Tibial nerve (tissue), 4 donors: ENCODE measurements around the gene TMEM237. TPM values are rescaled to one million over a fixed set of nuclear protein-coding genes. Genes with fewer than 3 reads are reported as not detected.

ENCODE experiments used
- DNase-seq, 2 donors: peaks; one replicate each; pipeline ENCODE4 v3.0.0-alpha.2; 2019; ENCODE audit warnings: low spot score in 2 of 2
- H3K27ac ChIP-seq, 4 donors: fragments of 200-600 bp; sonication (generic) in 3 of 4; one replicate each; pipeline ENCODE4 v1.5.1; 2017 to 2019; ENCODE audit warnings: mild to moderate bottlenecking in 1 of 4
- H3K27me3 ChIP-seq, 2 donors: fragments of 200-600 bp; sonication (generic) in 1 of 2; one replicate each; pipeline versions ENCODE4 v1.5.1 to v1.6.0; 2017 to 2019
- H3K36me3 ChIP-seq, 3 donors: fragments of 200-600 bp; sonication (generic); one replicate each; pipeline ENCODE4 v1.5.1; 2018 to 2019
- H3K4me1 ChIP-seq, 4 donors: fragments of 200-600 bp; sonication (generic) in 3 of 4; one replicate each; pipeline ENCODE4 v1.5.1; 2017 to 2019
- H3K4me3 ChIP-seq, 4 donors: fragments of 200-600 bp; sonication (generic) in 3 of 4; one replicate each; pipeline ENCODE4 v1.5.1; 2017 to 2019; ENCODE audit warnings: mild to moderate bottlenecking in 1 of 4, moderate library complexity in 1 of 4
- H3K9me3 ChIP-seq, 4 donors: fragments of 200-600 bp; sonication (generic) in 3 of 4; one replicate each; pipeline ENCODE4 v1.5.1; 2017 to 2019
- EP300 ChIP-seq, 2 donors: sonication (generic); formaldehyde crosslinking; IDR thresholded peaks; one replicate each; pipeline ENCODE4 v1.6.1; 2017; ENCODE audit warnings: antibody characterized with exemption in 2 of 2, mild to moderate bottlenecking in 1 of 2
- POLR2A ChIP-seq, 2 donors: fragments of 450-650 bp; IDR thresholded peaks; one replicate each; pipeline ENCODE4 v1.6.1; 2017; ENCODE audit warnings: antibody characterized with exemption in 2 of 2, mild to moderate bottlenecking in 2 of 2, moderate library complexity in 2 of 2
- WGBS, 2 donors: methylation state at CpG; one replicate each; pipeline ENCODE4 v1.1.5; 2018; 5-methylcytosine and 5-hydroxymethylcytosine counted together
- total RNA-seq, 4 donors: library from RNA; depleted of rRNA; stranded (reverse); fragments of >200 nt; gene quantifications; one replicate each; pipeline ENCODE4 v1.1.0, GENCODE V29; 2016
- TF ChIP-seq, protein P1 (sequence below), 5 experiments: fragments of 200-600 bp in 3 of 5; fragments of 450-650 bp in 2 of 5; sonication (generic) in 3 of 5; IDR thresholded peaks; one replicate each; pipeline ENCODE4 v1.5.1; 2016 to 2019; ENCODE audit warnings: antibody characterized with exemption in 5 of 5, mild to moderate bottlenecking in 3 of 5, moderate library complexity in 2 of 5

Gene TMEM237
- total RNA-seq, 4 donors from 2014 or later, result 7.2 to 32.1 (median 21.1) TPM

DNA sequence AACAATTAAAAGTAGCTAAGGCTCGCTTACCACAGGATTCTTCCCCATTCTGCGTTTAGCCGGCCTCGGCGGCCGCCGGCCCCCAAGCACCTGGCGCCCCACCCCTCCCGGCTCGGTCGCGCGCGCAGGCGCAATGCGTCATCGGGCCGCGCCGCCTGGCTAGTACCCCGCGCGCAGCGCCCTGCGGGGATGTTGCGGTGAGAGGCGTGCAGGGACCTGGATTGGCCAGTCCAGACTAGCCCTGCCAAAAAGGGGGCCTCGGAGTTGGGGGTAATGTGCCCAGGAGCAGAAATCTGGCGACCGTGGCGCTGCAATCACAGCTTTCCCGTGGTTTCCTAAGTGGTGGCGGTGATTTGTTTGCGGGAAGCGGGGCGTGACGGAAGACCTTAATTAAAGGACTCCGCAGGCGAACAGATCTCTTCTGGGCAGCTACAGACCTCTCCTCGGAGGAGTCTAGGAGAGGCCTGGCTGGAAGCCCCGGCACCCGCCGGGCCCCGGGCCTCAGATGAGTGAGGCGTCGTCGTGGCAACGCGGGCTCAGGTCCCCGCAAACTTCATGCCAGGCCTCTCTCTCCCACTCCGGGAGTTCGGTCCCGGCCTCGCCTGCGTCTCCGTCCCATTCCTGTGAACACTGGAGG is 606 bp downstream of the TMEM237 start:
- Histone ChIP-seq H3K9me3 (no peaks in the 10 kb centered on the region), H3K4me3 (peak overlapping the region; percentile 76 to 98 (median 83)), H3K27me3 (no peaks in the 10 kb centered on the region), H3K4me1 (peaks cover 0 to 19% (median 0%) of the 10 kb centered on the region in 4 donors), H3K36me3 (peaks cover 0 to 13% (median 0%) of the 10 kb centered on the region in 3 donors), H3K27ac (peak overlapping the region; percentile 90 to 98 (median 94))
- WGBS, 2 donors, result 0 to 1% methylated on average over 38 to 44 of the region's 56 CpGs
- TF ChIP-seq EP300 (IDR thresholded peaks at IDR 0.05), result peak in 1 of 2 donors; percentile 91
- TF ChIP-seq, protein P1, sequence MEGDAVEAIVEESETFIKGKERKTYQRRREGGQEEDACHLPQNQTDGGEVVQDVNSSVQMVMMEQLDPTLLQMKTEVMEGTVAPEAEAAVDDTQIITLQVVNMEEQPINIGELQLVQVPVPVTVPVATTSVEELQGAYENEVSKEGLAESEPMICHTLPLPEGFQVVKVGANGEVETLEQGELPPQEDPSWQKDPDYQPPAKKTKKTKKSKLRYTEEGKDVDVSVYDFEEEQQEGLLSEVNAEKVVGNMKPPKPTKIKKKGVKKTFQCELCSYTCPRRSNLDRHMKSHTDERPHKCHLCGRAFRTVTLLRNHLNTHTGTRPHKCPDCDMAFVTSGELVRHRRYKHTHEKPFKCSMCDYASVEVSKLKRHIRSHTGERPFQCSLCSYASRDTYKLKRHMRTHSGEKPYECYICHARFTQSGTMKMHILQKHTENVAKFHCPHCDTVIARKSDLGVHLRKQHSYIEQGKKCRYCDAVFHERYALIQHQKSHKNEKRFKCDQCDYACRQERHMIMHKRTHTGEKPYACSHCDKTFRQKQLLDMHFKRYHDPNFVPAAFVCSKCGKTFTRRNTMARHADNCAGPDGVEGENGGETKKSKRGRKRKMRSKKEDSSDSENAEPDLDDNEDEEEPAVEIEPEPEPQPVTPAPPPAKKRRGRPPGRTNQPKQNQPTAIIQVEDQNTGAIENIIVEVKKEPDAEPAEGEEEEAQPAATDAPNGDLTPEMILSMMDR (IDR thresholded peaks at IDR 0.05), result peak in 1 of 5 experiments; percentile 26
- peak; percentile 53 to 81 for TF ChIP-seq POLR2A (IDR thresholded peaks at IDR 0.05)
- DNase-seq, result peak; percentile 51 to 68

DNA sequence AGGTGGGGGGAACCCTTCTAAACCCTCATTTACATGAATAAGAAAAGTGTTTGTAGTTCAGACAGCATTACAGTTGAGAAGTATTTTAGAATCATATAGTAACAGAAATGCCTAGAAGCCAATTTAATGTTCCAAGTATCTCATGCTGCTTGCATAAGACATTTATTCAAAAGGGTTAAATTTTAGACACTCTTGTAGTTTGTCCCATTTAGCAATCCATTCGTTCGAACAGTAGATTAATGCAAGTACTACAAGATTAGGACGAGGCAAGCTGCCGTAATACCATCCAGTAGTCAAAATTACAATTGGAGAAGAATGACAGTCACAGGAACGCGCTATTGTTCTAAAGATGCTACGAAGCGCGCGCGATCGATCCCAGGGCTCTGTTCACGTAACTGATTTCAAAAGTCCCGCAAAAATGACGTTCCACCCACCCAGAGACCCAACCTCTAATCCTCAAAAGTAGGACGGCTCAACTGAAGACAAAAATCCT is 1.2 kb downstream of the TMEM237 start:
- Histone ChIP-seq H3K27me3 (no peaks in the 10 kb centered on the region), H3K27ac (peak overlapping the region; percentile 90 to 98 (median 94)), H3K4me3 (peak overlapping the region; percentile 76 to 98 (median 83)), H3K4me1 (peaks cover 0 to 19% (median 0%) of the 10 kb centered on the region in 4 donors), H3K9me3 (no peaks in the 10 kb centered on the region), H3K36me3 (peaks cover 0 to 18% (median 0%) of the 10 kb centered on the region in 3 donors)
- DNase-seq, result no peak
- 0 to 1% methylated on average over 16 of the region's 16 CpGs for WGBS, 2 donors
- no peak for TF ChIP-seq EP300 (IDR thresholded peaks at IDR 0.05)

DNA sequence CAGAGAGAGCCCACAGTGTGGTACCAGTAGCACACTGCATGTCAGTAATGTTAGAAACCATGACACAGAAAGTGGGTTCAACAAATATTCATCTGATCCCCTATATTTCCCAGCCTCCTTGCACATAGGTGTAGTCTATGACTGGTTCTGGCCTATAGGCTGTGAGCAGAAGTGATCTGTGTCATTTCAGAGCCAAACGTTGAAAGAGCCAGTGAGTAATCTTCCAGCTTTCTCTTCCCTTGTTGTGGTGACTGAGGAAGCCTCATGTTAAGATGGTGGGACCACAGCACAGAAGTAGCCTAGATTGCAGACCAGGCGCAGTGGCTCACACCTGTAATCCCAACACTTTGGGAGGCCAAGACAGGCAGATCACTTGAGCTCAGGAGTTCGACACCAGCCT is 4.1 kb downstream of the TMEM237 start:
- TF ChIP-seq, protein P1 (IDR thresholded peaks at IDR 0.05), result no peak
- TF ChIP-seq EP300 (IDR thresholded peaks at IDR 0.05), result no peak
- no peak for TF ChIP-seq POLR2A (IDR thresholded peaks at IDR 0.05)
- peaks cover 0 to 47% (median 0%) of the 10 kb centered on the region in 3 donors for H3K36me3 ChIP-seq

DNA sequence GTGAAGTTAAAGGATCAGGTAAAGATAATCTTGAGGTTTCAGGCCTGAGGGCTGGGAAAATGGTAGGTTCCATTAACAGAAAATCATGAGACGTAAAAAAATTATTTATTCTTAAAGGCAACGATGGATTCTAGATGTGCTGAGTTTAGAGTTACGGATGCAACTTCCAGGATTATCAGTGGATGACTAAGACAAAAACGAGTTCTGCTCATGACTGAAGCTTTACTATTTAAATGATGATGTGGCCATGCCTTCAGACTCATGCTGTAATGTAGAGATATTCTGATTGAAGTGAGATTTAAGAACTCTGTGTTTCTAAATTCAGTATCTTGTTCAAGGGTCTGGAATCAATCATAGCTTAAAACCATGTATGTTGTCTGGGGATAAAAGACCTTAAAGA is 5.0 kb downstream of the TMEM237 start:
- Histone ChIP-seq H3K4me3 (no peak overlapping the region), H3K27me3 (no peaks in the 10 kb centered on the region), H3K36me3 (peaks cover 0 to 54% (median 0%) of the 10 kb centered on the region in 3 donors), H3K27ac (no peak overlapping the region), H3K9me3 (no peaks in the 10 kb centered on the region), H3K4me1 (peaks cover 0 to 6% (median 0%) of the 10 kb centered on the region in 4 donors)
- DNase-seq, result no peak
- TF ChIP-seq, protein P1 (IDR thresholded peaks at IDR 0.05), result no peak
- TF ChIP-seq POLR2A (IDR thresholded peaks at IDR 0.05), result no peak
- no peak for TF ChIP-seq EP300 (IDR thresholded peaks at IDR 0.05)
- WGBS, 2 donors, result 72 to 80% methylated on average over 4 of the region's 4 CpGs

More for the DNA sequence above, 4.1 kb downstream of the TMEM237 start:
- Histone ChIP-seq H3K4me1 (peaks cover 0 to 14% (median 0%) of the 10 kb centered on the region in 4 donors), H3K27ac (no peak overlapping the region), H3K9me3 (no peaks in the 10 kb centered on the region), H3K27me3 (no peaks in the 10 kb centered on the region), H3K4me3 (no peak overlapping the region)
- DNase-seq, result no peak
- 74 to 90% methylated on average over 3 of the region's 3 CpGs for WGBS, 2 donors

DNA sequence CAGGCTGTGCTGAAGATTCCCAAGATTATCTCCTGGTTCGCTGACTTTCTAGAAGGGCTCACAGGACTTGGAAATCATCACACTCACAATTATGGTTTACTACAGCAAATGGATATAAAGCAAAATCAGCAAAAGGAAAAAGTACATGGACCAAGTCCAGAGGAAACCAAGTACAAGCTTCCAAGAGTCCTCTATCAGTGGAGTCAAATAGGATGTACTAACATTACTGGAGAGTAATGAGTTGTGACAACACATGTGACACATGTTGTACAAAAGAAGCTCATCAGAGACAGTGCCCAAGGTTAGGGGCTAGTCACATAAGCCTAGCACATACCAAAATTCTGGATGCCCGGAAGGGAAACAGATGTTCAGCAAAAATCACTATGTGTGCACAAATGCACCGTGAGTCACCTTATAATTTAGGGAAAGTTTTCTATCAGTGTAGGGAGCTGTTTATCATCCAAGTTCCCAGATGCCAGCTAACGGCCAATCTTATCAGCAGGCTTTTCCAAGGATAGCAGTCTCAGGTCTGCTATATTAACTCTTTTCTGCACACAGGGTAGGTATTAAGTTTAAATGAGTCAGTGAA is 9.5 kb downstream of the TMEM237 start:
- 85 to 93% methylated on average over 4 of the region's 4 CpGs for WGBS, 2 donors
- TF ChIP-seq, protein P1 (IDR thresholded peaks at IDR 0.05), result no peak
- TF ChIP-seq EP300 (IDR thresholded peaks at IDR 0.05) (no peak), POLR2A (IDR thresholded peaks at IDR 0.05) (no peak)
- no peak overlapping the region for H3K4me3 ChIP-seq

More for the DNA sequence above, 9.5 kb downstream of the TMEM237 start:
- Histone ChIP-seq H3K27ac (no peak overlapping the region), H3K36me3 (peaks cover 0 to 87% (median 2%) of the 10 kb centered on the region in 3 donors), H3K27me3 (no peaks in the 10 kb centered on the region), H3K9me3 (no peaks in the 10 kb centered on the region), H3K4me1 (no peaks in the 10 kb centered on the region)
- no peak for DNase-seq
